PC-3 (cell line): Measurements from ENCODE around the gene PIGA.

Experiments used
- EZH2 ChIP-seq: fragments of 300-600 bp; sonication (generic); IDR thresholded peaks from one replicate; pipeline ENCODE4 v1.6.1; 2017; ENCODE audit warnings: antibody characterized with exemption, mild to moderate bottlenecking, low read length; ENCODE audit not compliant: unreplicated experiment
- TF ChIP-seq, protein P1 (sequence below): fragments of 300-600 bp; sonication (generic); conservative IDR thresholded peaks from 2 replicates; pipeline ENCODE4 v1.5.1; 2017; ENCODE audit warnings: antibody characterized with exemption, low read depth, mild to moderate bottlenecking, low read length

DNA sequence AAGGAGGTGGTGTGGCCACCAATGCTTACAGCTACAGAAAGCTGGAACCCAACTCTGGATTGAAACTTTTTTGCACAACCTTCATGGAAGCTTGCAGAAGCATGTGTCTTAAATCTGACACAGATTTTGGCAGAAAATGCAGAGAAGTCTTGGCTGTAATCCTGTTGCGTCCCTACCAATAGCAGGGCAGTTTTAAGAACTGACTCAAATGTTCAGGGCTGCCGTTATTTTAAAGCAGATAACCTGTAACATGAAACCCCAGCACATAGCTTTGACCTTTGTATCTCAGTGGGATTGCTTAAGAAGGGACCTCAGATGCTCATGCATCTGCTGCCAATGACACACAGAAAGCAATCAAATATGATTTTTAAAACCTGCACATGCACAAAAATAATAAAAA, 49.0 kb upstream of the PIGA start, which contains the start of gene VEGFD:
- TF ChIP-seq, protein P1, sequence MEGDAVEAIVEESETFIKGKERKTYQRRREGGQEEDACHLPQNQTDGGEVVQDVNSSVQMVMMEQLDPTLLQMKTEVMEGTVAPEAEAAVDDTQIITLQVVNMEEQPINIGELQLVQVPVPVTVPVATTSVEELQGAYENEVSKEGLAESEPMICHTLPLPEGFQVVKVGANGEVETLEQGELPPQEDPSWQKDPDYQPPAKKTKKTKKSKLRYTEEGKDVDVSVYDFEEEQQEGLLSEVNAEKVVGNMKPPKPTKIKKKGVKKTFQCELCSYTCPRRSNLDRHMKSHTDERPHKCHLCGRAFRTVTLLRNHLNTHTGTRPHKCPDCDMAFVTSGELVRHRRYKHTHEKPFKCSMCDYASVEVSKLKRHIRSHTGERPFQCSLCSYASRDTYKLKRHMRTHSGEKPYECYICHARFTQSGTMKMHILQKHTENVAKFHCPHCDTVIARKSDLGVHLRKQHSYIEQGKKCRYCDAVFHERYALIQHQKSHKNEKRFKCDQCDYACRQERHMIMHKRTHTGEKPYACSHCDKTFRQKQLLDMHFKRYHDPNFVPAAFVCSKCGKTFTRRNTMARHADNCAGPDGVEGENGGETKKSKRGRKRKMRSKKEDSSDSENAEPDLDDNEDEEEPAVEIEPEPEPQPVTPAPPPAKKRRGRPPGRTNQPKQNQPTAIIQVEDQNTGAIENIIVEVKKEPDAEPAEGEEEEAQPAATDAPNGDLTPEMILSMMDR: no peak
- TF ChIP-seq EZH2: no peak
